PC-9 (cell line): ENCODE data around the gene KCNJ5.
A peak's percentile ranks its signal among the peaks of the same experiment; 100 is the strongest.

Experiments used
- EZH2 ChIP-seq: fragments of 200-600 bp; sonication (generic); IDR thresholded peaks from 2 replicates; pipeline ENCODE4 v1.8.0; 2017; ENCODE audit warnings: antibody characterized with exemption, low read depth
- TF ChIP-seq, protein P1 (sequence below): fragments of 200-600 bp; sonication (generic); conservative IDR thresholded peaks from 2 replicates; pipeline ENCODE4 v1.6.1; 2017; ENCODE audit warnings: mixed run types, antibody characterized with exemption, mild to moderate bottlenecking, moderate library complexity

GRCh38 chr11:128886406-128887124, 4.6 kb upstream of the KCNJ5 start:
- TF ChIP-seq, protein P1, sequence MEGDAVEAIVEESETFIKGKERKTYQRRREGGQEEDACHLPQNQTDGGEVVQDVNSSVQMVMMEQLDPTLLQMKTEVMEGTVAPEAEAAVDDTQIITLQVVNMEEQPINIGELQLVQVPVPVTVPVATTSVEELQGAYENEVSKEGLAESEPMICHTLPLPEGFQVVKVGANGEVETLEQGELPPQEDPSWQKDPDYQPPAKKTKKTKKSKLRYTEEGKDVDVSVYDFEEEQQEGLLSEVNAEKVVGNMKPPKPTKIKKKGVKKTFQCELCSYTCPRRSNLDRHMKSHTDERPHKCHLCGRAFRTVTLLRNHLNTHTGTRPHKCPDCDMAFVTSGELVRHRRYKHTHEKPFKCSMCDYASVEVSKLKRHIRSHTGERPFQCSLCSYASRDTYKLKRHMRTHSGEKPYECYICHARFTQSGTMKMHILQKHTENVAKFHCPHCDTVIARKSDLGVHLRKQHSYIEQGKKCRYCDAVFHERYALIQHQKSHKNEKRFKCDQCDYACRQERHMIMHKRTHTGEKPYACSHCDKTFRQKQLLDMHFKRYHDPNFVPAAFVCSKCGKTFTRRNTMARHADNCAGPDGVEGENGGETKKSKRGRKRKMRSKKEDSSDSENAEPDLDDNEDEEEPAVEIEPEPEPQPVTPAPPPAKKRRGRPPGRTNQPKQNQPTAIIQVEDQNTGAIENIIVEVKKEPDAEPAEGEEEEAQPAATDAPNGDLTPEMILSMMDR = peak; percentile 44; the same call in 1 of the 2 replicates
- no peak for TF ChIP-seq EZH2
